Activated T-cell treated with anti-CD3 and anti-CD28 coated beads, Interleukin-2, amount 50 U/mL, for 72 hours (primary cell): ENCODE measurements around the gene SHISA8. TPM values are rescaled to one million over a fixed set of nuclear protein-coding genes. Genes with fewer than 3 reads are reported as not detected.

Source experiments
- ATAC-seq, 2 donors: fragments of 150-1000 bp; cut with Tn5 transposase; replicated peaks in 1 of 2; 2 replicates each; pipeline ENCODE4 v1.10.0; 2021; ENCODE audit warnings: moderate library complexity in 2 of 2, mild to moderate bottlenecking in 1 of 2
- DNase-seq, 2 donors: peaks; one replicate each; pipeline ENCODE4 v3.0.0; 2021 to 2022; ENCODE audit warnings: mixed read lengths in 1 of 2
- H3K27ac Mint-ChIP-seq: one replicate; pipeline ENCODE4 v1.8.0; 2022; ENCODE audit warnings: mild to moderate bottlenecking, moderate library complexity, mixed read lengths
- H3K27me3 Mint-ChIP-seq: one replicate; pipeline ENCODE4 v1.8.0; 2022; ENCODE audit warnings: low read depth, mixed read lengths
- H3K36me3 Mint-ChIP-seq, 2 donors: one replicate each; pipeline ENCODE4 v1.8.0; 2022; ENCODE audit warnings: mixed read lengths in 2 of 2, mild to moderate bottlenecking in 1 of 2; ENCODE audit not compliant: insufficient read depth in 2 of 2
- H3K4me1 Mint-ChIP-seq: one replicate; pipeline ENCODE4 v1.8.0; 2022; ENCODE audit warnings: low read depth, mixed read lengths
- H3K4me3 Mint-ChIP-seq, 2 donors: one replicate each; pipeline ENCODE4 v1.8.0; 2022; ENCODE audit warnings: mild to moderate bottlenecking in 2 of 2, mixed read lengths in 2 of 2, moderate library complexity in 2 of 2
- H3K9me3 Mint-ChIP-seq, 2 donors: one replicate each; pipeline ENCODE4 v1.8.0; 2022; ENCODE audit warnings: mixed read lengths in 2 of 2
- total RNA-seq, 2 donors: library from RNA; stranded (reverse); gene quantifications; one replicate each; pipeline ENCODE4 v1.2.3, GENCODE V29; 2022

SHISA8 gene
- total RNA-seq, 2 donors from 2014 or later = 2.0 to 3.2 TPM

GRCh38 chr22:41907436-41908401, 7.2 kb downstream of the SHISA8 start:
- H3K4me1 Mint-ChIP-seq = peaks cover 37% of the 10 kb centered on the region
- H3K9me3 Mint-ChIP-seq = no peaks in the 10 kb centered on the region
- H3K4me3 Mint-ChIP-seq = no peak overlapping the region
- ATAC-seq = peak in 1 of 2 donors; percentile 29
- peaks cover 0 to 5% of the 10 kb centered on the region in 2 donors for H3K36me3 Mint-ChIP-seq
- no peak for DNase-seq
- peaks cover 16% of the 10 kb centered on the region for H3K27me3 Mint-ChIP-seq
- no peak overlapping the region for H3K27ac Mint-ChIP-seq

GRCh38 chr22:41906822-41907221, 8.1 kb downstream of the SHISA8 start:
- Mint-ChIP-seq H3K27ac (no peak overlapping the region), H3K27me3 (peaks cover 7% of the 10 kb centered on the region), H3K9me3 (no peaks in the 10 kb centered on the region)

GRCh38 chr22:41905411-41906202, 9.3 kb downstream of the SHISA8 start:
- Mint-ChIP-seq H3K27ac (no peak overlapping the region), H3K27me3 (no peaks in the 10 kb centered on the region), H3K36me3 (peaks cover 0 to 5% of the 10 kb centered on the region in 2 donors), H3K4me3 (no peak overlapping the region), H3K9me3 (no peaks in the 10 kb centered on the region), H3K4me1 (peaks cover 22% of the 10 kb centered on the region)
- no peak for DNase-seq
- no peak for ATAC-seq

More at GRCh38 chr22:41906822-41907221, 8.1 kb downstream of the SHISA8 start:
- ATAC-seq (no peak), DNase-seq (no peak)
- Mint-ChIP-seq H3K36me3 (peaks cover 0 to 4% of the 10 kb centered on the region in 2 donors), H3K4me3 (no peak overlapping the region), H3K4me1 (peaks cover 30% of the 10 kb centered on the region)

- no peak for ATAC-seq
- H3K27me3 Mint-ChIP-seq = no peaks in the 10 kb centered on the region
- H3K27ac Mint-ChIP-seq = no peak overlapping the region
- H3K4me1 Mint-ChIP-seq = peaks cover 22% of the 10 kb centered on the region
- no peaks in the 10 kb centered on the region for H3K9me3 Mint-ChIP-seq
- H3K36me3 Mint-ChIP-seq = peaks cover 0 to 5% of the 10 kb centered on the region in 2 donors
- H3K4me3 Mint-ChIP-seq = no peak overlapping the region
- no peak for DNase-seq
Observed at GRCh38 chr22:41904450-41905410, 10.1 kb downstream of the SHISA8 start.

GRCh38 chr22:41902932-41903421, 11.9 kb downstream of the SHISA8 start:
- DNase-seq (no peak), ATAC-seq (no peak)
- Mint-ChIP-seq H3K27ac (no peak overlapping the region), H3K9me3 (no peaks in the 10 kb centered on the region), H3K4me1 (peaks cover 9% of the 10 kb centered on the region), H3K27me3 (no peaks in the 10 kb centered on the region), H3K36me3 (peaks cover 0 to 7% of the 10 kb centered on the region in 2 donors), H3K4me3 (no peak overlapping the region)

- no peaks in the 10 kb centered on the region for H3K4me1 Mint-ChIP-seq
- H3K27me3 Mint-ChIP-seq = no peaks in the 10 kb centered on the region
- peaks cover 0 to 10% of the 10 kb centered on the region in 2 donors for H3K36me3 Mint-ChIP-seq
- no peak overlapping the region for H3K4me3 Mint-ChIP-seq
- H3K9me3 Mint-ChIP-seq = no peaks in the 10 kb centered on the region
- DNase-seq = no peak
- no peak for ATAC-seq
- no peak overlapping the region for H3K27ac Mint-ChIP-seq
Observed at GRCh38 chr22:41902016-41902415, 12.9 kb downstream of the SHISA8 start.

GRCh38 chr22:41900652-41901312, 14.1 kb downstream of the SHISA8 start:
- no peak overlapping the region for H3K4me3 Mint-ChIP-seq
- no peaks in the 10 kb centered on the region for H3K4me1 Mint-ChIP-seq
- DNase-seq (no peak), ATAC-seq (no peak)
- no peaks in the 10 kb centered on the region for H3K9me3 Mint-ChIP-seq
- peaks cover 0 to 10% of the 10 kb centered on the region in 2 donors for H3K36me3 Mint-ChIP-seq
- no peak overlapping the region for H3K27ac Mint-ChIP-seq
- no peaks in the 10 kb centered on the region for H3K27me3 Mint-ChIP-seq

- Mint-ChIP-seq H3K4me1 (no peaks in the 10 kb centered on the region), H3K4me3 (no peak overlapping the region), H3K36me3 (peaks cover 0 to 10% of the 10 kb centered on the region in 2 donors), H3K27ac (no peak overlapping the region), H3K9me3 (no peaks in the 10 kb centered on the region), H3K27me3 (no peaks in the 10 kb centered on the region)
- ATAC-seq (no peak), DNase-seq (no peak)
Observed at GRCh38 chr22:41899992-41900651, 14.8 kb downstream of the SHISA8 start.

- no peak for DNase-seq
- ATAC-seq = no peak
- peaks cover 0 to 12% of the 10 kb centered on the region in 2 donors for H3K36me3 Mint-ChIP-seq
- no peaks in the 10 kb centered on the region for H3K9me3 Mint-ChIP-seq
- no peaks in the 10 kb centered on the region for H3K27me3 Mint-ChIP-seq
- no peak overlapping the region for H3K4me3 Mint-ChIP-seq
- no peaks in the 10 kb centered on the region for H3K4me1 Mint-ChIP-seq
- no peak overlapping the region for H3K27ac Mint-ChIP-seq
Observed at GRCh38 chr22:41899110-41899509, 15.8 kb downstream of the SHISA8 start.

- H3K27me3 Mint-ChIP-seq = no peaks in the 10 kb centered on the region
- H3K36me3 Mint-ChIP-seq = peaks cover 0 to 12% of the 10 kb centered on the region in 2 donors
- H3K27ac Mint-ChIP-seq = no peak overlapping the region
Observed at GRCh38 chr22:41898645-41899044, 16.2 kb downstream of the SHISA8 start.

GRCh38 chr22:41893591-41894375, 21.1 kb downstream of the SHISA8 start:
- Mint-ChIP-seq H3K27me3 (no peaks in the 10 kb centered on the region), H3K4me1 (no peaks in the 10 kb centered on the region), H3K4me3 (no peak overlapping the region), H3K27ac (no peak overlapping the region), H3K36me3 (peaks cover 3 to 18% of the 10 kb centered on the region in 2 donors), H3K9me3 (no peaks in the 10 kb centered on the region)
- ATAC-seq (no peak), DNase-seq (no peak)

More at GRCh38 chr22:41898645-41899044, 16.2 kb downstream of the SHISA8 start:
- H3K4me3 Mint-ChIP-seq = no peak overlapping the region
- ATAC-seq (no peak), DNase-seq (no peak)
- H3K9me3 Mint-ChIP-seq = no peaks in the 10 kb centered on the region
- no peaks in the 10 kb centered on the region for H3K4me1 Mint-ChIP-seq
